Brain microvascular endothelial cell (primary cell): ENCODE measurements around the gene SHISA9.

Experiments used
- DNase-seq: peaks from one replicate; pipeline ENCODE4 v3.0.0-alpha.2; 2020
- H3K27ac ChIP-seq: fragments of 250-450 bp; sonication (Bioruptor Pico); 2 replicates; pipeline ENCODE4 v1.5.1; 2020; ENCODE audit warnings: mild to moderate bottlenecking, moderate library complexity
- H3K27me3 ChIP-seq: fragments of 250-450 bp; sonication (Bioruptor Pico); replicated peaks from 2 replicates; pipeline ENCODE4 v1.5.1; 2020; ENCODE audit warnings: mild to moderate bottlenecking
- H3K36me3 ChIP-seq: fragments of 250-450 bp; sonication (Bioruptor Pico); replicated peaks from 2 replicates; pipeline ENCODE4 v1.5.1; 2020; ENCODE audit warnings: mild to moderate bottlenecking
- H3K4me3 ChIP-seq: 2 replicates; pipeline ENCODE4 v1.5.1; 2011; ENCODE audit warnings: low read depth, mild to moderate bottlenecking, control low read depth, low read length, moderate library complexity
- in situ Hi-C: cut with HindIII; loops from 2 replicates; pipeline ENCODE4 v1.10.0; 2017; ENCODE audit warnings: low sequenced_read_pairs, low pct_ligation_motif_present
- TF ChIP-seq, protein P1 (sequence below): IDR thresholded peaks from 2 replicates; pipeline ENCODE4 v1.5.1; 2011; ENCODE audit warnings: low read depth, mild to moderate bottlenecking, moderate library complexity, low read length, control low read depth, inconsistent platforms; ENCODE audit errors: missing control alignments

Gene SHISA9

DNA sequence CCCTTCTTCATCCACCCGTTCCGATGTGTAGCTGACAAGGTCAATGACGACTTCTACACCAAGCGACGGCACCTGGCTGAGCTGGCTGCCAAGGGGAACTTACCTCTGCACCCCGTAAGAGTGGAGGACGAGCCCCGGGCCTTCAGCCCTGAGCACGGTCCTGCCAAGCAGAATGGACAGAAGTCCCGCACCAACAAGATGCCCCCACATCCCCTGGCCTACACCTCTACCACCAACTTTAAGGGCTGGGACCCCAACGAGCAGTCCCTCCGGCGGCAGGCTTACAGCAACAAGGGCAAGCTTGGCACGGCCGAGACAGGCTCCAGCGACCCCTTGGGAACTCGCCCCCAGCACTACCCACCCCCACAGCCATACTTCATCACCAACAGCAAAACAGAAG is 333.6 kb downstream of the SHISA9 start:
- Histone ChIP-seq H3K27ac (no peak overlapping the region), H3K4me3 (no peak overlapping the region), H3K36me3 (no peaks in the 10 kb centered on the region), H3K27me3 (no peaks in the 10 kb centered on the region)
- TF ChIP-seq, protein P1, sequence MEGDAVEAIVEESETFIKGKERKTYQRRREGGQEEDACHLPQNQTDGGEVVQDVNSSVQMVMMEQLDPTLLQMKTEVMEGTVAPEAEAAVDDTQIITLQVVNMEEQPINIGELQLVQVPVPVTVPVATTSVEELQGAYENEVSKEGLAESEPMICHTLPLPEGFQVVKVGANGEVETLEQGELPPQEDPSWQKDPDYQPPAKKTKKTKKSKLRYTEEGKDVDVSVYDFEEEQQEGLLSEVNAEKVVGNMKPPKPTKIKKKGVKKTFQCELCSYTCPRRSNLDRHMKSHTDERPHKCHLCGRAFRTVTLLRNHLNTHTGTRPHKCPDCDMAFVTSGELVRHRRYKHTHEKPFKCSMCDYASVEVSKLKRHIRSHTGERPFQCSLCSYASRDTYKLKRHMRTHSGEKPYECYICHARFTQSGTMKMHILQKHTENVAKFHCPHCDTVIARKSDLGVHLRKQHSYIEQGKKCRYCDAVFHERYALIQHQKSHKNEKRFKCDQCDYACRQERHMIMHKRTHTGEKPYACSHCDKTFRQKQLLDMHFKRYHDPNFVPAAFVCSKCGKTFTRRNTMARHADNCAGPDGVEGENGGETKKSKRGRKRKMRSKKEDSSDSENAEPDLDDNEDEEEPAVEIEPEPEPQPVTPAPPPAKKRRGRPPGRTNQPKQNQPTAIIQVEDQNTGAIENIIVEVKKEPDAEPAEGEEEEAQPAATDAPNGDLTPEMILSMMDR, result no peak
- in situ Hi-C loops, result no loop called here
- no peak for DNase-seq

DNA sequence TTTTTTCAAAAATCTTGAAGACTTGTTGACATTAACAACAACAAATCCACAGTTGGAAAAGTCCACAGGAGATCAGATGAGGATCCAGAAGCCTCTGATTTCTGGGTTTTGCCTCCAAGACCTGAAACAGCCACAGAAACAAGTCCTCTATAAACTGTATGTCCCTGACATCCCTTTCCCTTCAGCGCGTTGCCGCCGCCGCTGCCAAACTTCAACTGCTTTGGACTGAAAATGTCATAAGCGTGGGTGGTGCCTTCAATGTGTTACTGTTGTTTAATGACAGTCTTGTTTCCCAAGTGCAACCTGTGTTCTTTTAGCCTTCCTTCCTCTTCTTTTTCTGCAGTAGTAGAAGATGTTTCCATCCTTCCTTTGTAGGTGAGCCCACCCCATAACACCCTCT is 334.9 kb downstream of the SHISA9 start:
- in situ Hi-C loops, result no loop called here
- no peak overlapping the region for H3K4me3 ChIP-seq
- TF ChIP-seq, protein P1, result no peak
- no peak for DNase-seq
- H3K27ac ChIP-seq, result no peak overlapping the region
- H3K27me3 ChIP-seq, result no peaks in the 10 kb centered on the region
- H3K36me3 ChIP-seq, result no peaks in the 10 kb centered on the region

- no peaks in the 10 kb centered on the region for H3K27me3 ChIP-seq
- in situ Hi-C loops, result no loop called here
Observed at GRCh38 chr16:13238182-13238581, 336.8 kb downstream of the SHISA9 start.

GRCh38 chr16:13242201-13242600 is 340.8 kb downstream of the SHISA9 start:
- no peak for DNase-seq
- TF ChIP-seq, protein P1, result no peak
- no peak overlapping the region for H3K27ac ChIP-seq
- no peaks in the 10 kb centered on the region for H3K27me3 ChIP-seq
- no peaks in the 10 kb centered on the region for H3K36me3 ChIP-seq
- in situ Hi-C loops, result no loop called here
- no peak overlapping the region for H3K4me3 ChIP-seq

More at GRCh38 chr16:13238182-13238581, 336.8 kb downstream of the SHISA9 start:
- Histone ChIP-seq H3K36me3 (no peaks in the 10 kb centered on the region), H3K4me3 (no peak overlapping the region), H3K27ac (no peak overlapping the region)
- TF ChIP-seq, protein P1, result no peak
- no peak for DNase-seq

DNA sequence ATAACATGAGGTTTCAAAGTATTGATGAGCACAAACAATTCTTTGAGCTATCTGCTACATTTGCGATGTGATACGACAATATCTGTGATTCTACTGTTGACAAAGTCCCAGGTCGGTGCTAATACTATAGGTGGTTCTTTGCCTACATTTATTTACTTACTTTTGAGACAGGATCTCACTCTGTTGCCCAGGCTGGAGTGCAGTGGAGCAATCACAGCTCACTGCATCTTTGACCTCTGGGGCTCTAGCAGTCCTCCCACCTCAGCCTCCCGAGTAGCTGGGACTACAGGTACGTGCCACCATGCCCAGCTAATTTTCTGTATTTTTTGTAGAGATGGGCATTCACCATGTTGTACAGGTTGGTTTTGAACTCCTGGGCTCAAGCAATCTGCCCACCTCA is 343.4 kb downstream of the SHISA9 start:
- DNase-seq, result no peak
- Histone ChIP-seq H3K27ac (no peak overlapping the region), H3K36me3 (no peaks in the 10 kb centered on the region), H3K27me3 (no peaks in the 10 kb centered on the region), H3K4me3 (no peak overlapping the region)
- TF ChIP-seq, protein P1, result no peak
- in situ Hi-C loops, result no loop called here

- in situ Hi-C loops, result no loop called here
- Histone ChIP-seq H3K4me3 (no peak overlapping the region), H3K36me3 (no peaks in the 10 kb centered on the region)
Observed at GRCh38 chr16:13245713-13246377, 344.4 kb downstream of the SHISA9 start.

More at GRCh38 chr16:13245713-13246377, 344.4 kb downstream of the SHISA9 start:
- H3K27me3 ChIP-seq, result no peaks in the 10 kb centered on the region
- TF ChIP-seq, protein P1, result no peak
- no peak overlapping the region for H3K27ac ChIP-seq
- DNase-seq, result no peak
